Neural crest cell (in vitro differentiated cells): ENCODE results near the gene TIGD2. TPM values are rescaled to one million over a fixed set of nuclear protein-coding genes. Genes with fewer than 3 reads are reported as not detected.

Source experiments
- DNase-seq: peaks from one replicate; pipeline ENCODE4 v3.0.0; 2021; ENCODE audit warnings: low read depth, mixed read lengths, low spot score
- H3K27ac Mint-ChIP-seq: one replicate; pipeline ENCODE4 v1.8.0; 2021; ENCODE audit warnings: mild to moderate bottlenecking, mixed read lengths; ENCODE audit not compliant: unreplicated experiment
- H3K27me3 Mint-ChIP-seq: 2 replicates; pipeline ENCODE4 v1.8.0; 2021; ENCODE audit warnings: low read depth, mild to moderate bottlenecking, mixed read lengths
- H3K36me3 Mint-ChIP-seq: 2 replicates; pipeline ENCODE4 v1.8.0; 2021; ENCODE audit warnings: low read depth, mild to moderate bottlenecking, mixed read lengths
- H3K4me1 Mint-ChIP-seq: 2 replicates; pipeline ENCODE4 v1.8.0; 2021; ENCODE audit warnings: mixed read lengths
- H3K4me3 Mint-ChIP-seq: one replicate; pipeline ENCODE4 v1.8.0; 2021; ENCODE audit warnings: mild to moderate bottlenecking, mixed read lengths
- H3K9me3 Mint-ChIP-seq: 2 replicates; pipeline ENCODE4 v1.8.0; 2021; ENCODE audit warnings: mixed read lengths
- total RNA-seq: library from RNA; stranded (reverse); gene quantifications from 2 replicates; pipeline ENCODE4 v1.2.1, GENCODE V29; 2021
- TF ChIP-seq, protein P1 (sequence below): fragments of 200-600 bp; sonication (generic); conservative IDR thresholded peaks from 2 replicates; pipeline ENCODE4 v1.5.0; 2021; ENCODE audit warnings: antibody characterized with exemption, mild to moderate bottlenecking

TIGD2 gene
- total RNA-seq, 1 donor from 2014 or later, result 9.4 TPM

DNA sequence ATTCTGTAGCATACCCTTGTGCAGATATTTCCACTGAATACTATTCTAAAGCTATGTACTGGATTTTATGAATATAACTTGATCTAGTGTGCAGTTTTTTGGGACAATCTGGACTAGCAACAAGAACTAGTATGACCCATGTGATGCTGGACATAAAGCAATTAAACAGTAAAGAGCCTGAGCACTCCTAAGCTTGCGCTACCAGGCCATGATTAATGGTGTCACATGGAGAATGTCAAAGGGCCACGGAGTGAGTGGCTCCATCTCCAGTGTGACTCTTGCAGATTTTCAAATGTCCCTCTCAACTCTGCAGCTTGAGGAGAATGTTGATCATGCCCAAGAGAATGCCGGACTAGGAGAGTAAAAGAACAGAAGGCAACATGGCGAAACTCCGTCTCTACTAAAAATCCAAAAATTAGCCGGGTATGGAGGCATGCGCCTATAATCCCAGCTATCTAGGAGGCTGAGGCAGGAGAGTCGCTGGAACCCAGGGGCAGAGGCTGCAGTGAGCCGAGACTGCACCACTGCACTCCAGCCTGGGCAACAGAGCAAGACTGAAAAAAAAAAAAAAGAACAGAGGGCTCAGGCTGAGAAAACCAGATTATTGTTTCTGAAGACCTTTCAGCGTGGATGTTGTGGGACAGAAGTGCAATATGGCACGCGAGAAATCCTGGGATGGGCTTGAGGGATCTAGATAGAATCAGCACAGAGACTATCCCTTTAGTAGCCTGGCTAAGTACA lies 45.0 kb downstream of the TIGD2 start:
- Mint-ChIP-seq H3K4me3 (no peak overlapping the region), H3K4me1 (no peaks in the 10 kb centered on the region), H3K27ac (no peak overlapping the region), H3K9me3 (no peaks in the 10 kb centered on the region), H3K36me3 (no peaks in the 10 kb centered on the region), H3K27me3 (no peaks in the 10 kb centered on the region)
- DNase-seq, result no peak
- TF ChIP-seq, protein P1, sequence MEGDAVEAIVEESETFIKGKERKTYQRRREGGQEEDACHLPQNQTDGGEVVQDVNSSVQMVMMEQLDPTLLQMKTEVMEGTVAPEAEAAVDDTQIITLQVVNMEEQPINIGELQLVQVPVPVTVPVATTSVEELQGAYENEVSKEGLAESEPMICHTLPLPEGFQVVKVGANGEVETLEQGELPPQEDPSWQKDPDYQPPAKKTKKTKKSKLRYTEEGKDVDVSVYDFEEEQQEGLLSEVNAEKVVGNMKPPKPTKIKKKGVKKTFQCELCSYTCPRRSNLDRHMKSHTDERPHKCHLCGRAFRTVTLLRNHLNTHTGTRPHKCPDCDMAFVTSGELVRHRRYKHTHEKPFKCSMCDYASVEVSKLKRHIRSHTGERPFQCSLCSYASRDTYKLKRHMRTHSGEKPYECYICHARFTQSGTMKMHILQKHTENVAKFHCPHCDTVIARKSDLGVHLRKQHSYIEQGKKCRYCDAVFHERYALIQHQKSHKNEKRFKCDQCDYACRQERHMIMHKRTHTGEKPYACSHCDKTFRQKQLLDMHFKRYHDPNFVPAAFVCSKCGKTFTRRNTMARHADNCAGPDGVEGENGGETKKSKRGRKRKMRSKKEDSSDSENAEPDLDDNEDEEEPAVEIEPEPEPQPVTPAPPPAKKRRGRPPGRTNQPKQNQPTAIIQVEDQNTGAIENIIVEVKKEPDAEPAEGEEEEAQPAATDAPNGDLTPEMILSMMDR, result no peak

DNA sequence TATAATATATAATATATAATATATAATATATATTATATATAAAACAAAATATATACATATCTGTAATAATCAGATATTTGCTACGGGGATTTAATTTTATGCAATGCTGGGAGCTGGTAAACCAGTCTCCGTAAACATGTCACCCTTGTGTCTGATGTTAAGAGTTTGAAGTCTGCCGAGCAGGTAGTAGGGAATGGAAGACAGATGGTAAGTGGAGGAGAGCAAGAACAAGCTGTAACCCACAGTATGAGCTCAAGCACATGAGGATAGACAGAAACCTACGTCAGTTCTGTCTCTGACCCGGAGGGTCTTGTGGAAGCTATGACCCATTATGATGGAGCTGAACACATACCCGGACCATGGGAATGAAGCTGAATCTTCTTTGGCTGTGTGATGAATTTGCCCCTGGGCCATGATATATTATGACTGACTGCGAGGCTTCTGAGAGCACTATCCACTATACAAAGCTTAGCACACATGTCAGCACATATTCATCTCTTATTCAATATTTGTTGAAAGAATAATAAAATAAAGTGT lies 46.2 kb downstream of the TIGD2 start:
- no peak overlapping the region for H3K4me3 Mint-ChIP-seq
- no peaks in the 10 kb centered on the region for H3K27me3 Mint-ChIP-seq
- no peak overlapping the region for H3K27ac Mint-ChIP-seq
- no peaks in the 10 kb centered on the region for H3K9me3 Mint-ChIP-seq
- no peaks in the 10 kb centered on the region for H3K36me3 Mint-ChIP-seq
- no peaks in the 10 kb centered on the region for H3K4me1 Mint-ChIP-seq
- DNase-seq, result no peak
- TF ChIP-seq, protein P1, result no peak

DNA sequence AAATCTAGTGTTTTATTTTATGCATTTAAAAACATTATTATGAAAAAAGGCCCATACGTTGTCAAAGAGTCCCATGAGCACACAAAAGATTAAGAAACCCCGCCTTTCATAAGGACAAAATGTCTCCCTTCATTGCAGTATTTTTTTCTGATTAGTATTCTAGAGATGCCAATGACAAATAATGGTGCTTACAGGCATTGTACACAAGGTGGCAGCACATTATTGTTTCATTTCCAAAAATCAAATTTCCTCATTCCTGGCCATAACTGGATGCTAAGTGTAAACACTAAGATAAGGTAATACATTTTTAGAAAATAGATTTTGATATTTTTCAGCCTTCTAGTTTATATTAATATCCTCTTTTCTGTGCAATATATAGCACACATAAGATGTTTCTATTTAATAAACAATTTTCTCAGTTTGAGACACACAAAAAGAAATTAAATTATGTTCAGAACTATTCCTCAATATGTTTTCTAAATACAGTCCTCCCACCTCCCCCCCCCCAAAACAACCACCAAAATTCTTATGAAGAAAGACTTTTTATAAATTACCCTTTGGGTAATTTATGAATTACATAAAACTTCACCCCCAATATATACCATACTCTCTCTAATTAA lies 47.7 kb downstream of the TIGD2 start:
- no peak for DNase-seq
- no peaks in the 10 kb centered on the region for H3K36me3 Mint-ChIP-seq
- H3K27ac Mint-ChIP-seq, result no peak overlapping the region
- no peaks in the 10 kb centered on the region for H3K4me1 Mint-ChIP-seq
- TF ChIP-seq, protein P1, result peak; percentile 88
- no peaks in the 10 kb centered on the region for H3K27me3 Mint-ChIP-seq
- H3K9me3 Mint-ChIP-seq, result no peaks in the 10 kb centered on the region
- H3K4me3 Mint-ChIP-seq, result no peak overlapping the region

DNA sequence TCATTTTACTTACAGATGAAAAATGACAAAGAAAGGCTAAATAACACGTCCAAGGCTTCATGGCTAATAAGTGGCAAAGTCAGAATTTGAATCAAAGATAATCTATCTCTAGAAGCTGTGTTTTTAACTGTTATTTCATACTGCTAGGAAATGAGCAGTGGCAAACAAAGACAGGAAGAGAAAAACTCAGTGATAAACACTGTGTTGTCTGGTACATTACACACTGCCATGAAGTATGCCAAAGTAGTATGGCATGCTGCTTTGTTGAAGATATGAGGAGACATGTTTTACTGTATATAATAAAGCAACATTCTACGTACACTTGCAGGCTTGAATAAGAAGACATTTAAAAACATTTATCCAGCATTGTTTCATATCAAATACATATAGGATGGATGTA lies 49.5 kb downstream of the TIGD2 start:
- Mint-ChIP-seq H3K27ac (no peak overlapping the region), H3K27me3 (no peaks in the 10 kb centered on the region), H3K4me3 (no peak overlapping the region), H3K4me1 (no peaks in the 10 kb centered on the region), H3K36me3 (no peaks in the 10 kb centered on the region), H3K9me3 (no peaks in the 10 kb centered on the region)
- TF ChIP-seq, protein P1, result no peak
- DNase-seq, result no peak

DNA sequence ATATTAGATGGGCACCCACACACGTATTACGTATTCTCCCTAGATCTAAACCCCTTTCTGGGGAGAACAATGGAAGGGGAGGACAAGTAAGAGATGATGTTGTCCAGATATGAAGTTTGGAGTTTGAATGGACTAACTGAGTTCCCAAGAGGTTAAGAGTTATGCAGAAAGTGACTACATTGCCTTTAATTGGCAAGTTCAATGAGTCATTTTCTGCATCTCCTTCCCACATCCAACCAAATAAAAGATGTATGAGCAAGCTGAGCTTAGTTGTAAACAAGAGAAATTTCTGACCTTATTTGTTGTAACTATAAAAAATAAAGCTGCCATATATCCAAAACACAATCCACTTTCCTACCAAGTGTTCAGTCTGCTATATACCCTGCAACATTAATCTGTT lies 50.5 kb downstream of the TIGD2 start:
- Mint-ChIP-seq H3K36me3 (no peaks in the 10 kb centered on the region), H3K4me1 (no peaks in the 10 kb centered on the region), H3K4me3 (no peak overlapping the region), H3K27ac (no peak overlapping the region), H3K27me3 (no peaks in the 10 kb centered on the region), H3K9me3 (no peaks in the 10 kb centered on the region)
- TF ChIP-seq, protein P1, result no peak
- DNase-seq, result no peak
